K562 (cell line): ENCODE measurements around the gene CPT1C. TPM values are rescaled to one million over a fixed set of nuclear protein-coding genes. Genes with fewer than 3 reads are reported as not detected.

ENCODE experiments used
- ATAC-seq: fragments of 200-7000 bp; cut with Tn5 transposase; 3 replicates; pipeline ENCODE4 v1.9.1; 2020; ENCODE audit warnings: moderate library complexity
- BruUV-seq: library from RNA; stranded (reverse); fragments of 400-500 nt; replicated peaks from 2 replicates; lab custom pipeline; 2021; lab: Mats Ljungman, UMichigan
- CTCF ChIA-PET: fragments of 300-600 bp; formaldehyde crosslinking; extraction: SDS; loops from one replicate; lab custom pipeline; 2021; ENCODE audit warnings: low intra/inter-chr PET ratio; lab: Yijun Ruan, JAX
- POLR2A ChIA-PET: fragments of 300-600, 350-650 bp; sonication (Branson Sonifier 250); formaldehyde crosslinking; extraction: SDS; loops from one replicate; lab custom pipeline; 2021; ENCODE audit warnings: antibody characterized with exemption, inconsistent platforms; lab: Yijun Ruan, JAX
- DNase-seq, 4 experiments: peaks; one replicate each; pipeline versions ENCODE4 v3.0.0 to v3.0.0-alpha.2; 2011 to 2018; ENCODE audit warnings: low spot score in 3 of 4, mixed read lengths in 3 of 4; ENCODE audit errors: extremely low read depth in 1 of 4
- FAIRE-seq: peaks from 2 replicates; lab custom pipeline; 2011; peaks lifted over from hg19 to GRCh38; lab: Jason Lieb, UNC
- H2AFZ ChIP-seq: 2 replicates; pipeline ENCODE4 v1.6.0; 2011; ENCODE audit warnings: low read depth, low read length, control low read depth, inconsistent platforms
- H3K27ac ChIP-seq: fragments of 200-600 bp; 3 replicates; pipeline ENCODE4 v1.8.0; 2011; ENCODE audit warnings: low read depth, mild to moderate bottlenecking, control low read depth, inconsistent platforms, low read length, moderate library complexity, mixed read lengths; ENCODE audit errors: extremely low read depth
- H3K27me3 ChIP-seq, 2 experiments: fragments of 300-600 bp in 1 of 2; 2 replicates in 1 of 2; 3 replicates in 1 of 2; pipeline versions ENCODE4 v1.6.0 to v1.8.0; 2011; ENCODE audit warnings: inconsistent platforms in 2 of 2, low read length in 2 of 2, mild to moderate bottlenecking in 1 of 2, mixed read lengths in 1 of 2, moderate library complexity in 1 of 2; ENCODE audit not compliant: control insufficient read depth in 2 of 2, insufficient read depth in 2 of 2
- H3K36me3 ChIP-seq: fragments of 300-600 bp; 3 replicates; pipeline ENCODE4 v1.8.0; 2011; ENCODE audit warnings: mild to moderate bottlenecking, low read length, inconsistent platforms; ENCODE audit not compliant: control insufficient read depth, insufficient read depth
- H3K4me1 ChIP-seq, 2 experiments: fragments of 200-600 bp in 1 of 2; replicated peaks in 1 of 2; 2 replicates in 1 of 2; 3 replicates in 1 of 2; pipeline versions ENCODE4 v1.5.1 to v1.8.0; 2011; ENCODE audit warnings: inconsistent platforms in 2 of 2, low read length in 2 of 2, mild to moderate bottlenecking in 1 of 2, mixed read lengths in 1 of 2, moderate library complexity in 1 of 2; ENCODE audit not compliant: control insufficient read depth in 2 of 2, insufficient read depth in 2 of 2
- H3K4me2 ChIP-seq: 2 replicates; pipeline ENCODE4 v1.6.1; 2011; ENCODE audit warnings: low read length, control low read depth, inconsistent platforms, mixed read lengths; ENCODE audit not compliant: insufficient read depth
- H3K4me3 ChIP-seq: fragments of 200-600 bp; sonication (generic), shearing (Covaris generic); 2 replicates; pipeline ENCODE4 v1.5.1; 2016; ENCODE audit warnings: control low read depth, inconsistent platforms
- H3K79me2 ChIP-seq: fragments of 200-600 bp; 3 replicates; pipeline ENCODE4 v1.8.0; 2011; ENCODE audit warnings: low read length, inconsistent platforms; ENCODE audit not compliant: control insufficient read depth, insufficient read depth
- H3K9ac ChIP-seq, 2 experiments: 2 replicates each; pipeline versions ENCODE4 v1.6.0 to v1.6.1; 2011; ENCODE audit warnings: low read depth in 2 of 2, low read length in 2 of 2, control low read depth in 1 of 2, inconsistent platforms in 1 of 2, mild to moderate bottlenecking in 1 of 2, mixed read lengths in 1 of 2; ENCODE audit not compliant: insufficient read depth in 1 of 2
- H3K9me1 ChIP-seq: one replicate; pipeline ENCODE4 v1.6.0; 2011; ENCODE audit warnings: inconsistent platforms, mild to moderate bottlenecking, low read length, moderate library complexity; ENCODE audit not compliant: control insufficient read depth, insufficient read depth
- H3K9me3 ChIP-seq: replicated peaks from 2 replicates; pipeline ENCODE4 v1.5.1; 2011; ENCODE audit warnings: low read depth, low read length, inconsistent platforms; ENCODE audit not compliant: control insufficient read depth, insufficient read depth
- H4K20me1 ChIP-seq: replicated peaks from 2 replicates; pipeline ENCODE4 v1.6.1; 2011; ENCODE audit warnings: low read length, inconsistent platforms, mixed read lengths; ENCODE audit not compliant: control insufficient read depth, insufficient read depth
- ATF1 ChIP-seq, 2 experiments: fragments of 450-650 bp in 1 of 2; IDR thresholded peaks; 2 replicates each; pipeline ENCODE4 v1.6.1; 2016; ENCODE audit warnings: missing compliant biosample characterization in 1 of 2, missing genetic modification characterization in 1 of 2
- CEBPG ChIP-seq, 3 experiments: fragments of 200-800 bp in 1 of 3; sonication (Bioruptor generic) in 1 of 3; sonication (generic) in 1 of 3; formaldehyde crosslinking in 1 of 3; IDR thresholded peaks in 2 of 3; conservative IDR thresholded peaks in 1 of 3; 2 replicates each; pipeline versions ENCODE4 v1.6.1 to v1.8.0; 2016 to 2022; ENCODE audit warnings: missing compliant biosample characterization in 2 of 3, missing genetic modification characterization in 2 of 3, mild to moderate bottlenecking in 1 of 3, missing genetic modification reagents in 1 of 3
- FOSL1 ChIP-seq: fragments of 200-800 bp; sonication (Bioruptor generic); conservative IDR thresholded peaks from 2 replicates; pipeline ENCODE4 v1.6.1; 2016; ENCODE audit warnings: missing genetic modification characterization, missing compliant biosample characterization
- HNRNPH1 ChIP-seq: fragments of 200-400 bp; formaldehyde crosslinking; optimal IDR thresholded peaks from 2 replicates; pipeline ENCODE3; 2017; ENCODE audit warnings: low read depth, mild to moderate bottlenecking, low read length, moderate library complexity
- MED1 ChIP-seq: sonication (generic); formaldehyde crosslinking; IDR thresholded peaks from 2 replicates; pipeline ENCODE4 v1.8.1; 2023; ENCODE audit warnings: missing genetic modification reagents, borderline replicate concordance
- RCOR1 ChIP-seq, 2 experiments: IDR thresholded peaks; 2 replicates each; pipeline ENCODE4 v1.6.1; 2012; ENCODE audit warnings: low read depth in 2 of 2, low read length in 2 of 2, borderline replicate concordance in 1 of 2, improper control_type of control experiment in 1 of 2
- ZEB2 ChIP-seq: fragments of 450-650 bp; IDR thresholded peaks from 2 replicates; pipeline ENCODE4 v1.6.1; 2016
- WGBS: fragments of 100-300 bp; shearing (Covaris generic); methylation state at CpG from one replicate; pipeline ENCODE4 v1.1.6; 2016; ENCODE audit warnings: low coverage, mixed read lengths; ENCODE audit not compliant: insufficient coverage; ENCODE audit errors: missing lambda C conversion rate; 5-methylcytosine and 5-hydroxymethylcytosine counted together
- in situ Hi-C: fragments of 300-500 bp; cut with MboI; formaldehyde crosslinking; loops from 4 replicates; pipeline ENCODE4 v1.15.0; 2018; ENCODE audit warnings: inconsistent platforms, mixed read lengths
- intact Hi-C: fragments of 100-400 bp; cut with micrococcal nuclease; formaldehyde crosslinking; loops from 2 replicates; pipeline ENCODE4 v1.14.2; 2022
- polyA plus RNA-seq, 8 experiments: library from polyadenylated mRNA; depleted of rRNA in 4 of 8; stranded (reverse) in 5 of 8; unstranded in 3 of 8; fragments of >200 nt; fragmentation: Nextera tagmentation in 2 of 8; fragmentation: Illumina TruSeq in 1 of 8; extraction: Ambion mirVana in 2 of 8; extraction: Trizol in 1 of 8; gene quantifications; 2 replicates each; pipeline versions ENCODE4 v1.2.1 to v1.2.3, GENCODE V29; 2011 to 2014; ENCODE audit warnings: inconsistent platforms in 1 of 8, missing spikeins in 1 of 8
- total RNA-seq, 7 experiments: library from RNA; depleted of rRNA in 6 of 7; stranded (reverse); fragments of >200 nt in 6 of 7; fragmentation: Illumina TruSeq in 2 of 7; extraction: Trizol in 2 of 7; gene quantifications; 2 replicates each; pipeline versions ENCODE4 v1.2.1 to v1.2.3, GENCODE V29; 2011 to 2021; ENCODE audit warnings: low replicate concordance in 1 of 7
- TF ChIP-seq, protein P1 (sequence below): fragments of 250-450 bp; sonication (Bioruptor Pico); IDR thresholded peaks from 2 replicates; pipeline ENCODE4 v1.5.0; 2021
- TF ChIP-seq, protein P2 (sequence below): fragments of 450-650 bp; formaldehyde crosslinking; IDR thresholded peaks from 2 replicates; pipeline ENCODE4 v1.4.0; 2020; ENCODE audit warnings: mild to moderate bottlenecking
- TF ChIP-seq, protein P3 (sequence below), 2 experiments: fragments of 450-650 bp; IDR thresholded peaks; 2 replicates each; pipeline ENCODE4 v1.6.1; 2018; ENCODE audit warnings: mild to moderate bottlenecking in 2 of 2, low read depth in 1 of 2; ENCODE audit not compliant: partially characterized antibody in 2 of 2

The CPT1C gene
- total and polyA plus RNA-seq, 9 of the 15 experiments (the other 6 are each of a cell fraction or from before 2014, with no cell fraction given), result 1.9 to 12.3 (median 3.0) TPM

DNA sequence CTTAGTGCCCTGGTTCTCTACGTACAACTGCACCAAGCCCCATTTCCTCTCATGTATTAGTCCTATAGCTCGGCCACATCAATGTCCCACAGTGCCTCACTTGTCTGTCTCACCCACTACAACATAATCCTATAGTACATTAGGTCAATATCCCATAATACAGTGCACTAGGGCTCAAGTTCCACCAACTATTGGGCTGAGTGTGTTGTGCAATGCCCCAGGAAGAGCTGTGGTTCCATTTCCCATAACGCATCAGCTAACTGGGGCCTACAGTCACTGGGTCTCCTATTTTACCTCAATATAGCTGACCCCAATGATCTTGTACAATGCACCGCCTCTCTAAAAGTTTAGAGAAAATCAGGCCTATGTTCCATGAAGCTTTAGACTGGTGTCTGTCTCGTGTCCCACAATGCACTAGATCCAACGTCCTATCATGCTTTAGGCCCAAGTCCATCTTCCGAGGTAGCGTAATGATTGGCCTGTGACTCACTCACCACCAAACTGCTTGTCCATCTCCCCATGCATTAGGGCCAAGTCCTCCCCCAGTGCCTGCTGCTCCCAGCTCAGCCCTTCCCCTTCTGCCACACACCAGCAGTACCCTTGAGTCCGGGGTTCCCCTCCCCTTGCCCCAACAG, 50.4 kb downstream of the CPT1C start:
- Histone ChIP-seq H3K79me2 (no peaks in the 10 kb centered on the region), H3K4me1 (peaks cover 0 to 23% of the 10 kb centered on the region in 2 experiments; a peak in 4 of 5 replicates), H3K4me3 (no peak overlapping the region), H3K4me2 (no peak overlapping the region), H3K36me3 (no peaks in the 10 kb centered on the region), H3K9me3 (peaks cover 8% of the 10 kb centered on the region), H4K20me1 (no peaks in the 10 kb centered on the region), H2AFZ (peak overlapping the region; percentile 68; the same call in 1 of the 2 replicates), H3K9ac (no peak overlapping the region), H3K27me3 (no peaks in the 10 kb centered on the region), H3K27ac (no peak overlapping the region; the same call in 2 of the 3 replicates), H3K9me1 (no peaks in the 10 kb centered on the region)
- intact Hi-C loops, result no loop called here
- DNase-seq, result peak in 1 of 4 experiments; percentile 14
- no peak for FAIRE-seq
- in situ Hi-C loops, result no loop called here
- 62% methylated on average over 8 of the region's 9 CpGs for WGBS
- ATAC-seq, result no peak
- ChIA-PET CTCF (no interaction called here), POLR2A (interaction anchor here (0.6 to 1.1 kb wide), 2 partner anchors 9 to 66 kb away, joined by 3 read pairs; no protein-coding TSS in a partner anchor)
- no TSS peak for BruUV-seq
- peak; percentile 63 for TF ChIP-seq FOSL1 (tag)
- TF ChIP-seq, protein P1, sequence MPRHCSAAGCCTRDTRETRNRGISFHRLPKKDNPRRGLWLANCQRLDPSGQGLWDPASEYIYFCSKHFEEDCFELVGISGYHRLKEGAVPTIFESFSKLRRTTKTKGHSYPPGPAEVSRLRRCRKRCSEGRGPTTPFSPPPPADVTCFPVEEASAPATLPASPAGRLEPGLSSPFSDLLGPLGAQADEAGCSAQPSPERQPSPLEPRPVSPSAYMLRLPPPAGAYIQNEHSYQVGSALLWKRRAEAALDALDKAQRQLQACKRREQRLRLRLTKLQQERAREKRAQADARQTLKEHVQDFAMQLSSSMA (CRISPR knock-in tag), result no peak
- TF ChIP-seq, protein P2, sequence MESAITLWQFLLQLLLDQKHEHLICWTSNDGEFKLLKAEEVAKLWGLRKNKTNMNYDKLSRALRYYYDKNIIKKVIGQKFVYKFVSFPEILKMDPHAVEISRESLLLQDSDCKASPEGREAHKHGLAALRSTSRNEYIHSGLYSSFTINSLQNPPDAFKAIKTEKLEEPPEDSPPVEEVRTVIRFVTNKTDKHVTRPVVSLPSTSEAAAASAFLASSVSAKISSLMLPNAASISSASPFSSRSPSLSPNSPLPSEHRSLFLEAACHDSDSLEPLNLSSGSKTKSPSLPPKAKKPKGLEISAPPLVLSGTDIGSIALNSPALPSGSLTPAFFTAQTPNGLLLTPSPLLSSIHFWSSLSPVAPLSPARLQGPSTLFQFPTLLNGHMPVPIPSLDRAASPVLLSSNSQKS (CRISPR knock-in tag), result no peak
- no peak for TF ChIP-seq ATF1 (CRISPR knock-in tag; IDR thresholded peaks at IDR 0.05)
- TF ChIP-seq ATF1 (tag; IDR thresholded peaks at IDR 0.05), result no peak
- TF ChIP-seq, protein P3, sequence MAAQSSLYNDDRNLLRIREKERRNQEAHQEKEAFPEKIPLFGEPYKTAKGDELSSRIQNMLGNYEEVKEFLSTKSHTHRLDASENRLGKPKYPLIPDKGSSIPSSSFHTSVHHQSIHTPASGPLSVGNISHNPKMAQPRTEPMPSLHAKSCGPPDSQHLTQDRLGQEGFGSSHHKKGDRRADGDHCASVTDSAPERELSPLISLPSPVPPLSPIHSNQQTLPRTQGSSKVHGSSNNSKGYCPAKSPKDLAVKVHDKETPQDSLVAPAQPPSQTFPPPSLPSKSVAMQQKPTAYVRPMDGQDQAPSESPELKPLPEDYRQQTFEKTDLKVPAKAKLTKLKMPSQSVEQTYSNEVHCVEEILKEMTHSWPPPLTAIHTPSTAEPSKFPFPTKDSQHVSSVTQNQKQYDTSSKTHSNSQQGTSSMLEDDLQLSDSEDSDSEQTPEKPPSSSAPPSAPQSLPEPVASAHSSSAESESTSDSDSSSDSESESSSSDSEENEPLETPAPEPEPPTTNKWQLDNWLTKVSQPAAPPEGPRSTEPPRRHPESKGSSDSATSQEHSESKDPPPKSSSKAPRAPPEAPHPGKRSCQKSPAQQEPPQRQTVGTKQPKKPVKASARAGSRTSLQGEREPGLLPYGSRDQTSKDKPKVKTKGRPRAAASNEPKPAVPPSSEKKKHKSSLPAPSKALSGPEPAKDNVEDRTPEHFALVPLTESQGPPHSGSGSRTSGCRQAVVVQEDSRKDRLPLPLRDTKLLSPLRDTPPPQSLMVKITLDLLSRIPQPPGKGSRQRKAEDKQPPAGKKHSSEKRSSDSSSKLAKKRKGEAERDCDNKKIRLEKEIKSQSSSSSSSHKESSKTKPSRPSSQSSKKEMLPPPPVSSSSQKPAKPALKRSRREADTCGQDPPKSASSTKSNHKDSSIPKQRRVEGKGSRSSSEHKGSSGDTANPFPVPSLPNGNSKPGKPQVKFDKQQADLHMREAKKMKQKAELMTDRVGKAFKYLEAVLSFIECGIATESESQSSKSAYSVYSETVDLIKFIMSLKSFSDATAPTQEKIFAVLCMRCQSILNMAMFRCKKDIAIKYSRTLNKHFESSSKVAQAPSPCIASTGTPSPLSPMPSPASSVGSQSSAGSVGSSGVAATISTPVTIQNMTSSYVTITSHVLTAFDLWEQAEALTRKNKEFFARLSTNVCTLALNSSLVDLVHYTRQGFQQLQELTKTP (IDR thresholded peaks at IDR 0.05; ENCODE audit: low read depth in 1 of 2, partially characterized antibody in 2 of 2), result peak in 1 of 2 experiments; percentile 61
- TF ChIP-seq ZEB2, result no peak
- TF ChIP-seq CEBPG (CRISPR knock-in tag; IDR thresholded peaks at IDR 0.05), result peak; percentile 45; the same call in 1 of the 2 replicates
- TF ChIP-seq CEBPG (tag; conservative IDR thresholded peaks at IDR 0.05 in 1 of 2, IDR thresholded peaks at IDR 0.05 in 1 of 2), result peak in 1 of 2 experiments; percentile 61; a peak in 2 of 4 replicates
- TF ChIP-seq HNRNPH1, result no peak
- TF ChIP-seq MED1 (CRISPR knock-in tag), result no peak
- no peak for TF ChIP-seq RCOR1 (IDR thresholded peaks at IDR 0.05; ENCODE audit: borderline replicate concordance in 1 of 2, low read depth in 2 of 2, low read length in 2 of 2)
